H9 (cell line): ENCODE data around the gene FDX1. TPM values are rescaled to one million over a fixed set of nuclear protein-coding genes. Genes with fewer than 3 reads are reported as not detected.

Source experiments
- DNase-seq: peaks from one replicate; pipeline ENCODE4 v3.0.0-alpha.2; 2017
- H2AFZ ChIP-seq: one replicate; pipeline ENCODE4 v1.6.1; 2013; ENCODE audit warnings: mild to moderate bottlenecking, low read length, control low read depth, moderate library complexity
- H2AK5ac ChIP-seq: 2 replicates; pipeline ENCODE4 v1.6.1; 2013; ENCODE audit warnings: low read length, control low read depth, mixed read lengths; ENCODE audit not compliant: insufficient read length
- H2BK120ac ChIP-seq: one replicate; pipeline ENCODE4 v1.6.1; 2013; ENCODE audit warnings: low read depth, mild to moderate bottlenecking, low read length, control low read depth, inconsistent platforms; ENCODE audit not compliant: poor library complexity, severe bottlenecking
- H2BK12ac ChIP-seq: 2 replicates; pipeline ENCODE4 v1.6.1; 2013; ENCODE audit warnings: low read length, control low read depth, mixed read lengths, low read depth; ENCODE audit not compliant: insufficient read length
- H2BK15ac ChIP-seq: 2 replicates; pipeline ENCODE4 v1.6.1; 2013; ENCODE audit warnings: low read depth, low read length, control low read depth
- H2BK20ac ChIP-seq: one replicate; pipeline ENCODE4 v1.6.1; 2013; ENCODE audit warnings: low read depth, mild to moderate bottlenecking, low read length, control low read depth, inconsistent platforms; ENCODE audit not compliant: poor library complexity, severe bottlenecking
- H2BK5ac ChIP-seq: 2 replicates; pipeline ENCODE4 v1.6.1; 2013; ENCODE audit warnings: low read length, control low read depth, mixed read lengths; ENCODE audit not compliant: insufficient read length
- H3K14ac ChIP-seq: 2 replicates; pipeline ENCODE4 v1.6.1; 2013; ENCODE audit warnings: low read length, control low read depth; ENCODE audit not compliant: insufficient read depth
- H3K18ac ChIP-seq: 2 replicates; pipeline ENCODE4 v1.6.1; 2013; ENCODE audit warnings: low read depth, mild to moderate bottlenecking, mixed read lengths, low read length, control low read depth; ENCODE audit not compliant: insufficient read length
- H3K23ac ChIP-seq: 2 replicates; pipeline ENCODE4 v1.6.1; 2013; ENCODE audit warnings: low read length, control low read depth, mixed read lengths, low read depth; ENCODE audit not compliant: insufficient read length
- H3K23me2 ChIP-seq: 2 replicates; pipeline ENCODE4 v1.6.1; 2013; ENCODE audit warnings: low read depth, mild to moderate bottlenecking, mixed read lengths, low read length, control low read depth; ENCODE audit not compliant: insufficient read length, poor library complexity, severe bottlenecking
- H3K27ac ChIP-seq: 2 replicates; pipeline ENCODE4 v1.5.1; 2013; ENCODE audit warnings: low read length, control low read depth, mixed read lengths, low read depth; ENCODE audit not compliant: insufficient read length
- H3K27me3 ChIP-seq: 2 replicates; pipeline ENCODE4 v1.6.1; 2013; ENCODE audit warnings: low read length, control low read depth, inconsistent platforms; ENCODE audit not compliant: insufficient read depth
- H3K4ac ChIP-seq: 2 replicates; pipeline ENCODE4 v1.6.1; 2013; ENCODE audit warnings: low read depth, mild to moderate bottlenecking, control low read depth, inconsistent platforms, low read length, moderate library complexity
- H3K4me1 ChIP-seq: 2 replicates; pipeline ENCODE4 v1.6.1; 2013; ENCODE audit warnings: low read length, control low read depth, inconsistent platforms; ENCODE audit not compliant: insufficient read depth
- H3K4me2 ChIP-seq: 2 replicates; pipeline ENCODE4 v1.6.1; 2013; ENCODE audit warnings: low read length, control low read depth, mixed read lengths; ENCODE audit not compliant: insufficient read length, insufficient read depth
- H3K56ac ChIP-seq: 2 replicates; pipeline ENCODE4 v1.6.1; 2013; ENCODE audit warnings: low read depth, mild to moderate bottlenecking, mixed read lengths, low read length, control low read depth; ENCODE audit not compliant: insufficient read length
- H3K79me1 ChIP-seq: 2 replicates; pipeline ENCODE4 v1.6.1; 2013; ENCODE audit warnings: low read depth, mild to moderate bottlenecking, moderate library complexity, low read length, control low read depth, inconsistent platforms; ENCODE audit not compliant: insufficient read depth, poor library complexity, severe bottlenecking
- H3K79me2 ChIP-seq: 2 replicates; pipeline ENCODE4 v1.6.1; 2013; ENCODE audit warnings: low read length, control low read depth, inconsistent platforms; ENCODE audit not compliant: insufficient read depth
- H3K9ac ChIP-seq: 2 replicates; pipeline ENCODE4 v1.6.1; 2013; ENCODE audit warnings: low read length, control low read depth, mixed read lengths; ENCODE audit not compliant: insufficient read length; ENCODE audit errors: extremely low read depth
- H3K9me3 ChIP-seq: one replicate; pipeline ENCODE4 v1.6.1; 2013; ENCODE audit warnings: low read depth, low read length, inconsistent platforms; ENCODE audit not compliant: control insufficient read depth
- H3T11ph ChIP-seq: one replicate; pipeline ENCODE4 v1.6.1; 2013; ENCODE audit warnings: mild to moderate bottlenecking, low read length, control low read depth, inconsistent platforms
- H4K20me1 ChIP-seq: one replicate; pipeline ENCODE4 v1.6.1; 2013; ENCODE audit not compliant: control insufficient read depth, insufficient read length, insufficient read depth
- H4K5ac ChIP-seq: 2 replicates; pipeline ENCODE4 v1.6.1; 2013; ENCODE audit warnings: low read depth, mild to moderate bottlenecking, mixed read lengths, low read length, control low read depth; ENCODE audit not compliant: insufficient read length
- H4K8ac ChIP-seq: replicated peaks from 2 replicates; pipeline ENCODE4 v1.6.1; 2013; ENCODE audit warnings: low read length, control low read depth, mixed read lengths, low read depth; ENCODE audit not compliant: insufficient read length
- H4K91ac ChIP-seq: 2 replicates; pipeline ENCODE4 v1.6.1; 2013; ENCODE audit warnings: low read depth, mild to moderate bottlenecking, moderate library complexity, mixed read lengths, low read length, control low read depth; ENCODE audit not compliant: insufficient read length
- H3K27ac Mint-ChIP-seq, 3 experiments: 2 replicates in 2 of 3; 3 replicates in 1 of 3; pipeline ENCODE4 v1.8.0; 2020 to 2021; ENCODE audit warnings: mixed read lengths in 3 of 3, mild to moderate bottlenecking in 1 of 3, moderate library complexity in 1 of 3
- H3K27me3 Mint-ChIP-seq: 2 replicates; pipeline ENCODE4 v1.8.0; 2021; ENCODE audit warnings: low read depth, mild to moderate bottlenecking, moderate library complexity, mixed read lengths
- H3K36me3 Mint-ChIP-seq, 3 experiments: 2 replicates in 2 of 3; 3 replicates in 1 of 3; pipeline ENCODE4 v1.8.0; 2020 to 2021; ENCODE audit warnings: low read depth in 3 of 3, mixed read lengths in 3 of 3; ENCODE audit not compliant: insufficient read depth in 1 of 3
- H3K4me1 Mint-ChIP-seq, 2 experiments: 2 replicates each; pipeline ENCODE4 v1.8.0; 2020; ENCODE audit warnings: mixed read lengths in 2 of 2
- H3K4me3 Mint-ChIP-seq, 2 experiments: 2 replicates in 1 of 2; 3 replicates in 1 of 2; pipeline ENCODE4 v1.8.0; 2020 to 2021; ENCODE audit warnings: mild to moderate bottlenecking in 2 of 2, mixed read lengths in 2 of 2, moderate library complexity in 1 of 2
- H3K9me3 Mint-ChIP-seq, 2 experiments: 2 replicates in 1 of 2; 3 replicates in 1 of 2; pipeline ENCODE4 v1.8.0; 2020; ENCODE audit warnings: mild to moderate bottlenecking in 2 of 2, mixed read lengths in 2 of 2, moderate library complexity in 1 of 2
- CTCF ChIP-seq: fragments of 200-600 bp; sonication (generic); conservative IDR thresholded peaks from 3 replicates; pipeline ENCODE4 v1.8.0; 2021; ENCODE audit warnings: antibody characterized with exemption, mild to moderate bottlenecking
- WGBS: extraction: QIAGEN DNeasy Blood & Tissue Kit; methylation state at CpG from one replicate; pipeline ENCODE4 v1.1.7; 2013; ENCODE audit warnings: missing lambda C conversion rate, low lambda C conversion rate, mixed read lengths; ENCODE audit not compliant: insufficient read length; ENCODE audit errors: extremely low coverage; 5-methylcytosine and 5-hydroxymethylcytosine counted together
- total RNA-seq: library from RNA; stranded (reverse); gene quantifications from 2 replicates; pipeline ENCODE4 v1.2.1, GENCODE V29; 2021

Gene FDX1
- total RNA-seq, 1 experiment from 2014 or later = 10.1 TPM

DNA sequence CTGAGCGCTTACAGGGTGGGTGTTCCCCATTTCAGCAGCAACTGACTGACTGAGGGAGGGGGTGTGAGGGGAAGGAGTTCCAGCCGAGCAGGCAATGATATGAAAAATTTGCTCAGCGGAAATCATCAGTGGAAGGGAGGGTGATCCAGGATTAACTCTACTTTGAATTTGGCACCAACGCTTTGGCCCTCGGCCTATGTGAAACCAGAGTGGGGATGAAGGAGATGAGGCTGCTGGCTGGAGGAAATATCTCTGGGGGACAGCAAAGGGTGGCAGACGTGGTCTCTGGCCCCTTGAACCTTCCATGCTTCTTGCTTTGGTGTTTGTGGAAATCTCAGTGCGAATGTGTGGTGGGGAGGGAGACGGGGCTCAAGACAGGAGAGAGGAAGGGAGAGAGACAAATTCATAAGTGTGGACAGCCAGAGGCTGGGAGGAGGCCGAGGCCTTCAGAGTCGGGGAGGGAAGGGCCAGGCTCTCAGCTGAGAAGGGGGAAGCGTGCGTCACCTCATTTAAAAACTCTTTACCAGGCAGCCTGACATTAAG is 83.6 kb downstream of the FDX1 start:
- Histone ChIP-seq H3K4me2 (no peak overlapping the region), H2BK5ac (no peak overlapping the region), H3K18ac (no peak overlapping the region), H2AK5ac (no peak overlapping the region), H3K4me1 (no peaks in the 10 kb centered on the region), H3K4ac (no peak overlapping the region), H2BK120ac (no peak overlapping the region), H3K9me3 (no peaks in the 10 kb centered on the region), H3K79me2 (no peaks in the 10 kb centered on the region), H2BK12ac (no peak overlapping the region), H4K20me1 (no peaks in the 10 kb centered on the region), H4K5ac (no peak overlapping the region), H2BK15ac (no peak overlapping the region), H3K23ac (no peak overlapping the region), H2BK20ac (no peak overlapping the region), H3K27me3 (no peaks in the 10 kb centered on the region), H4K8ac (no peak overlapping the region), H3K14ac (no peak overlapping the region), H3K9ac (no peak overlapping the region), H3K27ac (no peak overlapping the region), H3K56ac (no peak overlapping the region), H3K79me1 (no peaks in the 10 kb centered on the region), H3K23me2 (no peaks in the 10 kb centered on the region), H4K91ac (no peak overlapping the region), H3T11ph (no peak overlapping the region), H2AFZ (no peak overlapping the region)
- Mint-ChIP-seq H3K27me3 (no peaks in the 10 kb centered on the region), H3K9me3 (peaks cover 2 to 6% of the 10 kb centered on the region in 2 experiments; a peak in 4 of 5 replicates), H3K36me3 (no peaks in the 10 kb centered on the region; a peak in 1 of 7 replicates), H3K4me3 (no peak overlapping the region), H3K27ac (peak overlapping the region in 1 of 3 experiments; percentile 20; a peak in 1 of 7 replicates), H3K4me1 (peaks cover 7 to 9% of the 10 kb centered on the region in 2 experiments)
- no CpG with 5 or more reads among the region's 12 CpGs for WGBS
- DNase-seq = no peak
- TF ChIP-seq CTCF = no peak
